ENCODE results near the gene MEF2C.

DNA sequence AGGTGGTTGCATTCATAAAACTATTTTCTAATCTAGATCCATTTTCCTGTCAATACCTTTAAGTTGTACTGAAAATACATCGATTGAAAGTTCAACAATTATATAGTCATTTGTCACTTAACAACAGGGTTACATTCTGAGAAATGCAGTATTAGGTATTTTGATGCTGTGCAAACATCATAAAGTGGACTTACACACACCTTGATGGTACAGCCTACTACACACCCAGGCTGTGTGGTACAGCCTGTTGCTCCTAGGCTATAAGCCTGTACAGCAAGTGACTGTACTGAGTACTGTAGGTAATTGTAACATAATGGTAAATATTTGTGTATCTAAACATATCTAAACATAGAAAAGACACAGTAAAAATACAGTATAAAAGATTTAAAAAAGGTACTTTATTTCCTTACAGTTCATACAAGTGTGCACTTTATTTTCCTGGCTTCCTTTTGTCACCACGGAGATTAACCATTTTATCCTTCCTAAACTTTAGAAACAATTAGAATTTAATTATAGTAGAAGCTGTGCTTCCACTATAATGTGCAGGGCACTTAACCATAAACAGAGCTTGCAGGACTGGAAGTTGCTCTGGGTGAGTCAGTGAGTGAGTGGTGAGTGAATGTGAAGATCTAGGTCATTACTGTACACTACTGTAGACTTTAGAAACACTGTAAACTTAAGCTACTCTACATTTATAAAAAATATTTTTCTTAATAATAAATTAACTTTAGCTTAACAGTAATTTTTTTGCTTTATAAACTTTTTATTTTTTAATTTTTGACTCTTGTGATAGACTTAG lies 42.9 kb upstream of the MEF2C start:
- no peak for TF ChIP-seq CTCF (IDR thresholded peaks at IDR 0.05)
- TF ChIP-seq POLR2AphosphoS5 (IDR thresholded peaks at IDR 0.05; ENCODE audit: low read depth, low read length), result no peak
- no peak for TF ChIP-seq TCF7L2 (IDR thresholded peaks at IDR 0.05; ENCODE audit: low read depth, low read length)
